ENCODE data around the gene DNAH7. TPM values are rescaled to one million over a fixed set of nuclear protein-coding genes. Genes with fewer than 3 reads are reported as not detected.

Gene DNAH7
- total RNA-seq, 4 donors from 2014 or later: 1.3 to 11.9 (median 2.4) TPM

GRCh38 chr2:195810340-195811098, 258.1 kb downstream of the DNAH7 start:
- TF ChIP-seq CTCF (IDR thresholded peaks at IDR 0.05): no peak
- TF ChIP-seq POLR2A (IDR thresholded peaks at IDR 0.05): no peak
- no peak overlapping the region for H3K27ac ChIP-seq
- H3K36me3 ChIP-seq: no peaks in the 10 kb centered on the region
- H3K4me1 ChIP-seq: no peaks in the 10 kb centered on the region
- DNase-seq: no peak
- no peak overlapping the region for H3K4me3 ChIP-seq
- no peaks in the 10 kb centered on the region for H3K9me3 ChIP-seq
- no peaks in the 10 kb centered on the region for H3K27me3 ChIP-seq

- no peaks in the 10 kb centered on the region for H3K36me3 ChIP-seq
- H3K9me3 ChIP-seq: no peaks in the 10 kb centered on the region
- H3K27ac ChIP-seq: no peak overlapping the region
- no peak for TF ChIP-seq POLR2A (IDR thresholded peaks at IDR 0.05)
- no peak for DNase-seq
- H3K27me3 ChIP-seq: no peaks in the 10 kb centered on the region
- no peaks in the 10 kb centered on the region for H3K4me1 ChIP-seq
- H3K4me3 ChIP-seq: no peak overlapping the region
Observed at GRCh38 chr2:195808189-195808588, 260.4 kb downstream of the DNAH7 start.

GRCh38 chr2:195805283-195805976, 263.2 kb downstream of the DNAH7 start:
- H3K27me3 ChIP-seq: no peaks in the 10 kb centered on the region
- H3K27ac ChIP-seq: no peak overlapping the region
- TF ChIP-seq CTCF (IDR thresholded peaks at IDR 0.05) (no peak), POLR2A (IDR thresholded peaks at IDR 0.05) (no peak)
- no peaks in the 10 kb centered on the region for H3K9me3 ChIP-seq
- H3K4me1 ChIP-seq: no peaks in the 10 kb centered on the region
- DNase-seq: no peak
- H3K36me3 ChIP-seq: no peaks in the 10 kb centered on the region
- H3K4me3 ChIP-seq: no peak overlapping the region

- Histone ChIP-seq H3K4me3 (no peak overlapping the region), H3K4me1 (no peaks in the 10 kb centered on the region), H3K27me3 (no peaks in the 10 kb centered on the region), H3K9me3 (no peaks in the 10 kb centered on the region), H3K27ac (no peak overlapping the region), H3K36me3 (no peaks in the 10 kb centered on the region)
- TF ChIP-seq CTCF (IDR thresholded peaks at IDR 0.05): no peak
- no peak for TF ChIP-seq POLR2A (IDR thresholded peaks at IDR 0.05)
- DNase-seq: no peak
Observed at GRCh38 chr2:195795879-195796278, 272.8 kb downstream of the DNAH7 start.

GRCh38 chr2:195793881-195794280, 274.8 kb downstream of the DNAH7 start:
- H3K36me3 ChIP-seq: no peaks in the 10 kb centered on the region
- H3K4me1 ChIP-seq: no peaks in the 10 kb centered on the region
- H3K27ac ChIP-seq: no peak overlapping the region
- H3K27me3 ChIP-seq: no peaks in the 10 kb centered on the region
- no peaks in the 10 kb centered on the region for H3K9me3 ChIP-seq
- TF ChIP-seq CTCF (IDR thresholded peaks at IDR 0.05) (no peak), POLR2A (IDR thresholded peaks at IDR 0.05) (no peak)
- DNase-seq: no peak
- no peak overlapping the region for H3K4me3 ChIP-seq

- H3K9me3 ChIP-seq: no peaks in the 10 kb centered on the region
- TF ChIP-seq CTCF (IDR thresholded peaks at IDR 0.05) (no peak), POLR2A (IDR thresholded peaks at IDR 0.05) (no peak)
- DNase-seq: no peak
- no peaks in the 10 kb centered on the region for H3K4me1 ChIP-seq
- no peak overlapping the region for H3K27ac ChIP-seq
- H3K27me3 ChIP-seq: no peaks in the 10 kb centered on the region
- no peak overlapping the region for H3K4me3 ChIP-seq
- H3K36me3 ChIP-seq: no peaks in the 10 kb centered on the region
Observed at GRCh38 chr2:195782156-195782555, 286.5 kb downstream of the DNAH7 start.
